ENCODE measurements around the gene RIMS4. TPM values are rescaled to one million over a fixed set of nuclear protein-coding genes. Genes with fewer than 3 reads are reported as not detected.
"Not testable (repeated sequence)": the region's sequence is repeated elsewhere in the genome, so short reads cannot be mapped to it uniquely, and the experiment has no call there.

The RIMS4 gene
- polyA plus RNA-seq, 4 donors = 1.2 to 9.3 TPM; not detected in 2

GRCh38 chr20:44771172-44771535 is 39.2 kb downstream of the RIMS4 start:
- Histone ChIP-seq H3K4me3 (ENCODE audit: low read depth in 1 of 3, low read length in 3 of 3) (no peak overlapping the region), H3K9me3 (ENCODE audit: control insufficient read depth in 2 of 2, insufficient read depth in 1 of 2, low read depth in 1 of 2, low read length in 1 of 2) (no peaks in the 10 kb centered on the region), H3K36me3 (ENCODE audit: control insufficient read depth in 3 of 3, insufficient read depth in 2 of 3, low read depth in 1 of 3, low read length in 3 of 3) (peaks cover 0 to 12% (median 0%) of the 10 kb centered on the region in 3 donors), H3K4me1 (ENCODE audit: control insufficient read depth in 3 of 3, insufficient read depth in 2 of 3, low read depth in 1 of 3, low read length in 2 of 3) (no peaks in the 10 kb centered on the region), H3K27ac (ENCODE audit: low read depth in 1 of 3, low read length in 2 of 3) (no peak overlapping the region), H3K27me3 (ENCODE audit: control insufficient read depth in 3 of 3, insufficient read depth in 3 of 3, low read length in 3 of 3) (peaks cover 0 to 19% (median 0%) of the 10 kb centered on the region in 3 donors)
- DNase-seq (no peak), FAIRE-seq (no peak)
- 88% methylated on average over 8 of the region's 8 CpGs for WGBS, 3 donors

- 61 to 72% (median 64%) methylated on average over 11 of the region's 11 CpGs for WGBS, 3 donors
- Histone ChIP-seq H3K36me3 (ENCODE audit: control insufficient read depth in 3 of 3, insufficient read depth in 2 of 3, low read depth in 1 of 3, low read length in 3 of 3) (peaks cover 0 to 12% (median 0%) of the 10 kb centered on the region in 3 donors), H3K27me3 (ENCODE audit: control insufficient read depth in 3 of 3, insufficient read depth in 3 of 3, low read length in 3 of 3) (peaks cover 0 to 19% (median 0%) of the 10 kb centered on the region in 3 donors), H3K9me3 (ENCODE audit: control insufficient read depth in 2 of 2, insufficient read depth in 1 of 2, low read depth in 1 of 2, low read length in 1 of 2) (no peaks in the 10 kb centered on the region), H3K27ac (ENCODE audit: low read depth in 1 of 3, low read length in 2 of 3) (no peak overlapping the region), H3K4me1 (ENCODE audit: control insufficient read depth in 3 of 3, insufficient read depth in 2 of 3, low read depth in 1 of 3, low read length in 2 of 3) (no peaks in the 10 kb centered on the region), H3K4me3 (ENCODE audit: low read depth in 1 of 3, low read length in 3 of 3) (no peak overlapping the region)
- FAIRE-seq = no peak
- no peak for DNase-seq
Measured at GRCh38 chr20:44770484-44771171, 39.7 kb downstream of the RIMS4 start.

GRCh38 chr20:44769481-44769863 is 40.9 kb downstream of the RIMS4 start:
- FAIRE-seq (no peak), DNase-seq (no peak)
- WGBS, 3 donors = 56 to 62% (median 58%) methylated on average over 5 of the region's 5 CpGs
- no peaks in the 10 kb centered on the region for H3K9me3 ChIP-seq (ENCODE audit: control insufficient read depth in 2 of 2, insufficient read depth in 1 of 2, low read depth in 1 of 2, low read length in 1 of 2)
- H3K27me3 ChIP-seq (ENCODE audit: control insufficient read depth in 3 of 3, insufficient read depth in 3 of 3, low read length in 3 of 3) = peaks cover 0 to 19% (median 0%) of the 10 kb centered on the region in 3 donors
- no peaks in the 10 kb centered on the region for H3K4me1 ChIP-seq (ENCODE audit: control insufficient read depth in 3 of 3, insufficient read depth in 2 of 3, low read depth in 1 of 3, low read length in 2 of 3)
- H3K4me3 ChIP-seq (ENCODE audit: low read depth in 1 of 3, low read length in 3 of 3) = no peak overlapping the region
- H3K27ac ChIP-seq (ENCODE audit: low read depth in 1 of 3, low read length in 2 of 3) = no peak overlapping the region
- peaks cover 0 to 12% (median 0%) of the 10 kb centered on the region in 3 donors for H3K36me3 ChIP-seq (ENCODE audit: control insufficient read depth in 3 of 3, insufficient read depth in 2 of 3, low read depth in 1 of 3, low read length in 3 of 3)

GRCh38 chr20:44768854-44769480 is 41.4 kb downstream of the RIMS4 start:
- FAIRE-seq = no peak
- Histone ChIP-seq H3K4me3 (ENCODE audit: low read depth in 1 of 3, low read length in 3 of 3) (no peak overlapping the region), H3K27ac (ENCODE audit: low read depth in 1 of 3, low read length in 2 of 3) (no peak overlapping the region), H3K9me3 (ENCODE audit: control insufficient read depth in 2 of 2, insufficient read depth in 1 of 2, low read depth in 1 of 2, low read length in 1 of 2) (no peaks in the 10 kb centered on the region), H3K27me3 (ENCODE audit: control insufficient read depth in 3 of 3, insufficient read depth in 3 of 3, low read length in 3 of 3) (peaks cover 0 to 17% (median 0%) of the 10 kb centered on the region in 3 donors), H3K36me3 (ENCODE audit: control insufficient read depth in 3 of 3, insufficient read depth in 2 of 3, low read depth in 1 of 3, low read length in 3 of 3) (peaks cover 0 to 12% (median 0%) of the 10 kb centered on the region in 3 donors), H3K4me1 (ENCODE audit: control insufficient read depth in 3 of 3, insufficient read depth in 2 of 3, low read depth in 1 of 3, low read length in 2 of 3) (no peaks in the 10 kb centered on the region)
- WGBS, 3 donors = 29 to 48% (median 31%) methylated on average over 5 of the region's 5 CpGs
- DNase-seq = no peak

GRCh38 chr20:44768256-44768655 is 42.1 kb downstream of the RIMS4 start:
- H3K27ac ChIP-seq (ENCODE audit: low read depth in 1 of 3, low read length in 2 of 3) = no peak overlapping the region
- FAIRE-seq (no peak), DNase-seq (no peak)
- no peak overlapping the region for H3K4me3 ChIP-seq (ENCODE audit: low read depth in 1 of 3, low read length in 3 of 3)
- 53 to 70% (median 67%) methylated on average over 6 to 8 of the region's 8 CpGs for WGBS, 3 donors
- peaks cover 0 to 12% (median 0%) of the 10 kb centered on the region in 3 donors for H3K36me3 ChIP-seq (ENCODE audit: control insufficient read depth in 3 of 3, insufficient read depth in 2 of 3, low read depth in 1 of 3, low read length in 3 of 3)
- H3K9me3 ChIP-seq (ENCODE audit: control insufficient read depth in 2 of 2, insufficient read depth in 1 of 2, low read depth in 1 of 2, low read length in 1 of 2) = no peaks in the 10 kb centered on the region
- peaks cover 0 to 16% (median 0%) of the 10 kb centered on the region in 3 donors for H3K27me3 ChIP-seq (ENCODE audit: control insufficient read depth in 3 of 3, insufficient read depth in 3 of 3, low read length in 3 of 3)
- no peaks in the 10 kb centered on the region for H3K4me1 ChIP-seq (ENCODE audit: control insufficient read depth in 3 of 3, insufficient read depth in 2 of 3, low read depth in 1 of 3, low read length in 2 of 3)

GRCh38 chr20:44765701-44766347 is 44.5 kb downstream of the RIMS4 start:
- no peaks in the 10 kb centered on the region for H3K4me1 ChIP-seq (ENCODE audit: control insufficient read depth in 3 of 3, insufficient read depth in 2 of 3, low read depth in 1 of 3, low read length in 2 of 3)
- WGBS, 3 donors = 41 to 56% (median 45%) methylated on average over 7 of the region's 7 CpGs
- FAIRE-seq = no peak
- peaks cover 0 to 6% (median 0%) of the 10 kb centered on the region in 3 donors for H3K27me3 ChIP-seq (ENCODE audit: control insufficient read depth in 3 of 3, insufficient read depth in 3 of 3, low read length in 3 of 3)
- no peak overlapping the region for H3K4me3 ChIP-seq (ENCODE audit: low read depth in 1 of 3, low read length in 3 of 3)
- H3K9me3 ChIP-seq (ENCODE audit: control insufficient read depth in 2 of 2, insufficient read depth in 1 of 2, low read depth in 1 of 2, low read length in 1 of 2) = no peaks in the 10 kb centered on the region
- DNase-seq = no peak
- H3K36me3 ChIP-seq (ENCODE audit: control insufficient read depth in 3 of 3, insufficient read depth in 2 of 3, low read depth in 1 of 3, low read length in 3 of 3) = peaks cover 0 to 14% (median 0%) of the 10 kb centered on the region in 3 donors
- H3K27ac ChIP-seq (ENCODE audit: low read depth in 1 of 3, low read length in 2 of 3) = no peak overlapping the region

- Histone ChIP-seq H3K9me3 (ENCODE audit: control insufficient read depth in 2 of 2, insufficient read depth in 1 of 2, low read depth in 1 of 2, low read length in 1 of 2) (no peaks in the 10 kb centered on the region), H3K4me1 (ENCODE audit: control insufficient read depth in 3 of 3, insufficient read depth in 2 of 3, low read depth in 1 of 3, low read length in 2 of 3) (no peaks in the 10 kb centered on the region), H3K27me3 (ENCODE audit: control insufficient read depth in 3 of 3, insufficient read depth in 3 of 3, low read length in 3 of 3) (peaks cover 0 to 6% (median 0%) of the 10 kb centered on the region in 3 donors), H3K27ac (ENCODE audit: low read depth in 1 of 3, low read length in 2 of 3) (no peak overlapping the region), H3K36me3 (ENCODE audit: control insufficient read depth in 3 of 3, insufficient read depth in 2 of 3, low read depth in 1 of 3, low read length in 3 of 3) (peaks cover 0 to 14% (median 0%) of the 10 kb centered on the region in 3 donors), H3K4me3 (ENCODE audit: low read depth in 1 of 3, low read length in 3 of 3) (no peak overlapping the region)
- DNase-seq = no peak
- no peak for FAIRE-seq
- 53 to 59% (median 55%) methylated on average over 4 of the region's 4 CpGs for whole genome bisulfite sequencing, 3 donors
Measured at GRCh38 chr20:44765091-44765490, 45.3 kb downstream of the RIMS4 start.

- H3K36me3 ChIP-seq (ENCODE audit: control insufficient read depth in 3 of 3, insufficient read depth in 2 of 3, low read depth in 1 of 3, low read length in 3 of 3); H3K9me3 ChIP-seq (ENCODE audit: control insufficient read depth in 2 of 2, insufficient read depth in 1 of 2, low read depth in 1 of 2, low read length in 1 of 2); H3K27ac ChIP-seq (ENCODE audit: low read depth in 1 of 3, low read length in 2 of 3); H3K27me3 ChIP-seq (ENCODE audit: control insufficient read depth in 3 of 3, insufficient read depth in 3 of 3, low read length in 3 of 3); H3K4me3 ChIP-seq (ENCODE audit: low read depth in 1 of 3, low read length in 3 of 3); DNase-seq; FAIRE-seq; H3K4me1 ChIP-seq (ENCODE audit: control insufficient read depth in 3 of 3, insufficient read depth in 2 of 3, low read depth in 1 of 3, low read length in 2 of 3): not testable (repeated sequence)
- WGBS, 3 donors = 84 to 88% (median 85%) methylated on average over 3 of the region's 3 CpGs
Measured at GRCh38 chr20:44763798-44764197, 46.5 kb downstream of the RIMS4 start.

Data from small intestine (tissue), 7 donors.